ENCODE data around the gene NR2E1. TPM values are rescaled to one million over a fixed set of nuclear protein-coding genes. Genes with fewer than 3 reads are reported as not detected.

Gene NR2E1
- polyA plus RNA-seq, 3 donors: not detected

DNA sequence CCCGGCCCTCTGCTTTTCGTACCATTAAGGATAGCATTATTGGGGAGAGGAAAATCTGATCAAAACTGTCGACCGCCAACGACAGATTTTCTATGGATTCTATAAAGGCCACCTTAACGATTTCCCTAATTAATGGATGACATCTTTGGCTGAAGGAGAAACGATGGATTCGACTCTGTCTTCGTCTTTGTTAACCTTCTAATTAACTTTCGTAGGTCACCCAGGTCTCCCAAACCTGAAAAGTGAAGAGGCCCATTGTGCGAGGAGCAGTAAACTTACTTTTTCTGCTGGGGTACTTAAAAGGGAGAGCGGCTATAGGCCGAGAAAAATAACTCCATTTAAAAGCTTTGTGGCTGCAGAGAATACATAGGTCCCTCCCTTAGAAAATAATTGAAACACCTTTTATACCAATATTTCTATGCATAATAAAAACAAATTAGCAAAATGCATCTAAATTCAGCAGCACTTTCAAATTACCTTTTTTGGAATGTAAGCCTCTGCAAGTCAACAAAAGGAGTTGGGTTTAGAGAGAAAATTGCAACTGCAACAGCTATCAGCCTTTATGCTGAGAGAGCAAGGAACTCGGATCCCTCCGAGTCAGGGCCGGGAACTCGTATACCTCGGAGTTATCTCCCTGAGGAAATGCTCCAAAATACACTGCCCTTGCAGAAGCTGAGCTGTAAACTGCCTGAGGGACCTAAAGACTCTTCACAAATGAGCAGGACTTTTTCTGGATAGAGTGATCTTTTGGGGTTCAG is 31.4 kb upstream of the NR2E1 start:
- DNase-seq (ENCODE audit: extremely low read depth in 1 of 11, low read depth in 9 of 11, low spot score in 4 of 11): no peak

DNA sequence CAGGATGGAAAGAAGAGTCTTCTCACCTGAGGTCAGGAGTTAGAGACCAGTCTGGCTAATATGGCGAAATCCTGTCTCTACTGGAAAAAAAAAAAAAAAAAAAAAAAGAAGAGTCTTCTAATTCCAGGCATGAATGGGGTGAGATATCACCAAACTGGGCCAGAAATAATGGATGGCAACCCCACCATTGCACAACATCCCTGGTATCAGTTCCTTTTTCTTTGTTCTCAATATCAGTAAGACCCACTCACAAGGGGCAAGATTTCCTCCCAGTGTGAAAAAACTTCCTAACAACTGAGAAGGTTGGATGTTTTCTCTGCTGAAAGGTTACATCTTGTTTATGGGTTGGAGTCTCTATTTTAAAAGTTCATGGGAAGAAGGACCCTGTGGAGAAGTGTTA is 23.6 kb upstream of the NR2E1 start:
- DNase-seq (ENCODE audit: extremely low read depth in 1 of 11, low read depth in 9 of 11, low spot score in 4 of 11): no peak

DNA sequence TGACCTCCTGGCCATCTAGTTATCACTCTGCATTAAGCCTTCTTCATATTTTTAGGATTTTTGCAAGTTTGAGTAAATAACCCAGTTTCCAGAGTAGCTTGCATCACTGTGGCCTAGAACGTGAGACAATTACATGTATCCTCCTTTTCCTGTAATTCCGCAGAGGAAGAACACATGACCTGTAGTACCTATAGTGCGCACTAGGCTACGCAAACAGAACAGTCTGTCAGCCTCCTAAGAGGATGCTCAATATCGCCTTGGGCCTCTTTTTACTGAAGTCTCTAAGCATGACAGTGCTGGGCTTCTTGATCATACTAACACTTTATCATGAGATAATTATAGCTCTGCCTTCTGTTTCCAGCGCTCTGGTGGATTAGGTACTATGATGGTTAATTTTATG is 20.2 kb upstream of the NR2E1 start:
- no peak for DNase-seq (ENCODE audit: extremely low read depth in 1 of 11, low read depth in 9 of 11, low spot score in 4 of 11)

DNA sequence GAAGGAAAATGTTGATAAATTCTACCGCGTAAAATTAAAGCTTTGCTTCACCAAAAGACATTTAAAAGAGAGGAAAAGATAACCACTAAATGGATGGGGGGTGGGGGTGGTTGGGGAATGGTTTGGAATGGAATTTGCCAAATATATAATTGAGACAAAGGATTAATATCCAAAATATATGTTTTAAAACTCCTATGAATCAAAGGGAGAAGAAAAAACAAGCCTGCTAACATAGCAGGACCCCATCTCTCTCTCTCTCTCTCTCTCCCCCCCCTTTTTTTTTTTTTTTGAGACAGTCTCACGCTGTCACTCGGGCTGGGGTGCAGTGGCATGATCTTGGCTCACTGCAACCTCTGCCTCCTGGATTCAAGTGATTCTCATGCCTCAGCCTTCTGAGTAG is 13.4 kb upstream of the NR2E1 start:
- DNase-seq (ENCODE audit: extremely low read depth in 1 of 11, low read depth in 9 of 11, low spot score in 4 of 11): no peak

DNA sequence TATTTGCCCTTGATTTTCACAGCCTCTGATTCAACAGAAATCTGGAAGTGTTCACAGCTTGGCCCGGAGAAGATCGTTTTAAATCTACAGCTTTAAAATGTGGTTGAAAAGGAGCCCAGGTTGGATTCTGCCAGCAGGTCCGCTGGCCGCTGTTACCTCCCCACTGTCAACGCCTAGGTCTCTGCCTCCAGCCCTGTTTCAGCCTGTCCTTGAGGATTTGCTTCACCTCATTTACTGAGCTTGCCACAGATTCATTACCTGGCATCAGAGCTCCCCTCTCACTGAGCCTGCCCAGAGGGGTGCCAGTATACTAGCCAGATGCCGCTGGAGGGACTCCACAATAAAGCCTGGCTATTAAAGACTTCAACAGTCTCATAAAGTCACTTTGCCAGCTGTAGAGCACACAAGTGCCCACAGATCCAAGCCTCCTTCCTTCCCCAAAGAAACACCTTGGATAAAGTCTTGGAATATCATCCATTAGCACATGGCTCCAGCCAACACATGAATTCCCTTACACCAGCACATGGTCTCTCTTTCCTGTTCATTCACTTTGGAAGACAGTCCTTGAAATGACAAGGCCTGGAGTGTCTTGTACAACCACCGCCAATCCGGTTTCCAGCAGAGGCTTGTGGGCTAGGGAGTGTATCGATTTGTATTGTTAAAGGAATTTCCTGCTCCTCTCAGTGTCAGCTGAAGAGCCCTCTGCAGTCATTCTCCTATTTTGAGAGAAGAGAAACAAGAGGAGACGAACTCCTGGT is 9.5 kb upstream of the NR2E1 start:
- no peak for DNase-seq (ENCODE audit: extremely low read depth in 1 of 11, low read depth in 9 of 11, low spot score in 4 of 11)

DNA sequence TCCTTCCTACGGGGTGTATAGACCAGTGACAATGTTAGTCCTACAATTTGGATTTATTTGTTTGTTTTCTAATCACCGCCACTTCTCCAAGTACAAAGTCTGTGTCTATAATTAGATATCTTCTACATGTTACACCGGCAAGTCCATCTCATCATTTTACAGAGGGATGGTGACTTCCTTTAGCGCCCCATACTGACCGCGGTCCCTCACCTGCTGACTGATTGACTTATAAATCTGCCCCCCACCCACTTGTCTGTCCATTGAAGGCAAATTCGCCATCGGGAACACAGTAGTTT is 8.9 kb upstream of the NR2E1 start:
- DNase-seq (ENCODE audit: extremely low read depth in 1 of 11, low read depth in 9 of 11, low spot score in 4 of 11): no peak

DNA sequence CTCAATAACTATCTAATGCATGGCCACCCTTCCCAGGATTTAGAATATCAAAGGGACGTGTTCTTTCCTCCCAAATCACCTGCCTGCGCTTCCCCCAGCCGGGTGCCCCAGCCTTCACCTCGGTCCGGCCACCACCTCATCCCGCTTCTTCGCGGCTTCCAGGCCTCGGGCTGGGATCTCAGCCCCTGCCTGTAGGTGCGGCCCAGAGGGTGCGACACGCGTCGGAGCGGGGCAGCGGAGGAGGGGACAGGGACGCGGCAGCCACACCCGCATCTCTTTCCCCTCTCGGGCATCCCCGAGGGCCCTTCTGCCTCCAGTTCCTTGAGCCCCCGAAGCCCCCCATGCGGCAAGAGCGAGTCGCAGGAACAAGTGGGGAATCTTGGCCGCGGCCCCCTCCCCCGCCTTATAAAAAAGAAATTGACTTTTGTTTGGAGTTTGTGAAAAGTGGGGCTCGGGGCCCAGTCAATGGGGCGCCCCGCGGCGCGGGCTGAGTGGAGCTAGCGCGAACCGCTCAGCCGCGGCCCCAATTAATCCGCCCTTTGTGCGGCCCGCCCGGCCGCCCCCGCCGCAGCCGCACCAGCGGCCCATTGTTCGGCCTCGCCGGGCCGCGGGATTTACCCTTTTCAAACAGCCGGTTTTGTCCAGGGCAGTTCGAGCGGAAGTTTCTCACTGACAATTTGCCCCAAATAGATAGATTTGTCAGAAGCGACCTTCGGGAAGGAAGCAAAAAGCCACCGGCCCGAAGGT is 8.4 kb upstream of the NR2E1 start:
- no peak for DNase-seq (ENCODE audit: extremely low read depth in 1 of 11, low read depth in 9 of 11, low spot score in 4 of 11)

DNA sequence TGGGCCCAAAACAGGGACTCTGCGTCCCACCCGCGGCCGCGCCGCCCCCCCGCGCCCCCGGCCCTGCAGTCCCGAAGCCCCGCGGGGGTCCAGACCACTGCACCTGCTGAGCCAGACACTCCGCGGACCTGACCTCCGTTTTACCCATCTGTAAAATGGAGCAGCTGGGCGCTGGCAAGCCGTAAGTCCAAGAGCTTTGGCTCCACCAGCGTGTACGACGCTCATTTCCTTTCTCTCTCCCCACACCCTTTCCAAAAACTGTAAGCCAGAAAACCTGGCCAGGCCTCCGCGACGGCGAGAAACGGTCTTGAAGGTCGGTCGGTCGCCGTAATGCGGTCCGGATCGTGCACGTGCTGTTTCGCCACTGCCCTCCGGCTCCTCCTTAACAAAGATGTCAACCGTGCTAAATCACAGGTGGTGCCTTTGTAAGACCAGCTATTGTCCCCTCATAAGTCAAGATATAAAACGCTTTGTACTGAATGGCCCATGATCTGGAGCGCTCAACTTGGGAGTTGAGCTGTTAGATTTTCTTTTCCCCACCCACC is 7.8 kb upstream of the NR2E1 start:
- DNase-seq (ENCODE audit: extremely low read depth in 1 of 11, low read depth in 9 of 11, low spot score in 4 of 11): no peak

DNA sequence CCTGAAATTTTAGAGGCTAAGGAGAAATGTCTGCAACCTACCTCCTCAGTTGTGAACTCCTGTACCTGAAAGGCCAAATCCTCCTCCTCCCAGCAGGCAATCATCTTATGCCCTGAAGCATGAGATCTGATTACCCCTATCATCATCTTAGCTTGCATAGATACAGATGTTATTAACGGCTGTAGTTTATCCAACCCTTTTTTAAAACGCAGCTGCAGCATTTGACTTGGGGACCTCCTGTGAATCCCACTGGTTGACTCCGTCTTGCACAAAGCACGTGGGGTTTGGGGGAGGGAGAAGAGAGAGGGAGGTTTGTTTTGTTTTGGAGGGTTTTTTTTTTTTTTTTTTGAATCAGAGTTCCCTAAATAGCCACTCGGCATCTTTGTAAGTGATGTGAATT is 5.8 kb upstream of the NR2E1 start:
- no peak for DNase-seq (ENCODE audit: extremely low read depth in 1 of 11, low read depth in 9 of 11, low spot score in 4 of 11)

DNA sequence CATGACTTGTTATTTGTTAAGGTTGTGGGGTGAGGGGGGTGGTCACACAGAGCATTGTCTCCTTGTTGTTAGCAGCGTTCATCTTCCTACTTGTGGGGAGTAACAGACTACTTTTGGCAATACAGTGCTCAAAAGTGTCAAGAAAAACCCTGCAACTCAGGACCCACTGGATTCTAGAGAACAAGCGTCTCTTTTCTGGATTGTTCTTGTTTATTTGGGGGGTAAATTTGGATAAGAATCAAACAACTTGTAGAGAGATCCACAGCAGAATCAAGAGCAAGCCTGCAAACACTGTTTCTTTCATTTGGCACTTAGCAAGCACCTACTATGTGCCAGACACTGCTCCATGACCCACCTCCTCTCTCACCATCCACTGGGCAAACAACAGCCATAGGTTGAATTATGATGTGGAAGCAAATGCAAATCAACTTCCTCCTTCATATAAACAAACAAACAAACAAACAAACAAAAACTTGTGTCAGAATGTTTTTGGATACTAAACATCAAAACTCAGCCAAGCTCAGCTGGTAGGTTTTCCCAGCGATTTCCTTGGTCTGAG is 4.0 kb upstream of the NR2E1 start:
- no peak for DNase-seq (ENCODE audit: extremely low read depth in 1 of 11, low read depth in 9 of 11, low spot score in 4 of 11)

DNA sequence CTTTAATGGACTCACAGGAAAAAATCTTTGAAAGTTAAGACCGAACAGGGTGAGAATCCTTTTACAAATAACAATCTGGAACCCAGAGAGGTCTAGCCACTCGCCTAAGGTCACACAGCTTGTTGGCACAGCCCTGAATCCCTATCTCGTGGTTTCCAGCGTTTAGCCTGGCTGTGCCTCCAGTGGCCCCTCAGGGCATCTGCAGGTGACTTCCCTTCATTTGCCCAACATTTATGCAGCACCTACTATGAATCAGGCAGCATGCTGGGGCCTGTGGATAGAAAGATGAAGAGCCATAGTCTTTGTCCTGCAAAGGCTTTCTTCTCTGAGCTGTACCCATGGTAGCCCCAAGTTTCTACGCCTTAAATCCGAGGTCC is 2.6 kb upstream of the NR2E1 start:
- no peak for DNase-seq (ENCODE audit: extremely low read depth in 1 of 11, low read depth in 9 of 11, low spot score in 4 of 11)

DNA sequence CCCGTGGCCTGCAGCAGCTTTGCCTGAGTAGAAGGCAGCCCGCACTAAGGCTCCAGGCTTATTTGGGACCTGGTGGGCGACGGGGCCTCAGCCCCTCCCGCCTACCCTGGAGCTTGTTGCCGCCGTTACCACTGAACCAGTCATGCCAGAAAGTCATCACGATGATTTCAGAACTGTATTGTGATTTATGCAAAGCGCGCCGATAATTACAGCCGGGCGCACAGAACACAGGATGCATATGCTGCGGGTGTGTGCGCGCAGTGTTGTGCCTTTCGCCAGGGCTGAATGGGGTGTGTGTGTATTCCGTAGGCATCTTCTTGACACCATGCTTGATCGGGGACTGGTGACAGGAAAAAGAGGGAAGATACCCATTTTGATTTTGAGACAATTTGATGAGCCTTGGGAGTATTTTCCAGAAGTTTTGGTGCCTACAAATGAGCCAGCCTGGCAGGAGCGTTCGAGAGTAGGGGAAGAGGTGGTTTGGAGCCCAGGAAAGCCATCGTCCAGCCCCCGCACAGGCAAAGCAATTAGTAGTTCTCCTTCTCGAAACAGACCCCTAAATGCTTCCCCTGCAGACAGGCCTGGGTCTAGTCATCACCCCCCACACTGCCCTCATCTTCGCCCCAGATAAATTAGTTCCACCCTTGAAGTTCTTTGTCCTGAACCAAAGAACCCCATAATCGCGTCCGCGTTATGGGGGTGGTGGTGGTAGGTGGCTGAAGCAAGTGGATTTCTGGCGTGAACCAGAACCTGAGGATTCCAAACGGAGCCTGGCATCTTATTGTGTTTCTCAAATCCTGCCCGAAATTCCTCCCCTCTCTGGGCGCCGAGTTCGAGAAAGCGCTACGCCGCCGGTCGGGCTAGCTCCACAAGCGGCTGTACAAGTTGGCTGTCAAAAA is 1.9 kb upstream of the NR2E1 start:
- DNase-seq (ENCODE audit: extremely low read depth in 1 of 11, low read depth in 9 of 11, low spot score in 4 of 11): no peak

DNA sequence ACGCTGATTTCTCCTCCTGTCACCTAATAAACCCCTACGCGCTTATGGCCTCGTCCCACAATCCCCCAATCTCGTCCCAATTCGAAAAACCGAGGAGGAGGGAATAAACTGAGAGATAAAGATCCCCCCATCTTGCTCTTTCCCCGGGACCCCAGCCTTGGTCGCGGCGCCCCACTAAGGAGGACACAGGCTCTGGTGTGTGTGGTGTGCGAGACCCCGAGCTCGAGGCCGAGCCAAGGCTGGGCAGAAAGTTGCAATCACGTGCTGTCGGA is 1.3 kb upstream of the NR2E1 start:
- DNase-seq (ENCODE audit: extremely low read depth in 1 of 11, low read depth in 9 of 11, low spot score in 4 of 11): no peak

DNA sequence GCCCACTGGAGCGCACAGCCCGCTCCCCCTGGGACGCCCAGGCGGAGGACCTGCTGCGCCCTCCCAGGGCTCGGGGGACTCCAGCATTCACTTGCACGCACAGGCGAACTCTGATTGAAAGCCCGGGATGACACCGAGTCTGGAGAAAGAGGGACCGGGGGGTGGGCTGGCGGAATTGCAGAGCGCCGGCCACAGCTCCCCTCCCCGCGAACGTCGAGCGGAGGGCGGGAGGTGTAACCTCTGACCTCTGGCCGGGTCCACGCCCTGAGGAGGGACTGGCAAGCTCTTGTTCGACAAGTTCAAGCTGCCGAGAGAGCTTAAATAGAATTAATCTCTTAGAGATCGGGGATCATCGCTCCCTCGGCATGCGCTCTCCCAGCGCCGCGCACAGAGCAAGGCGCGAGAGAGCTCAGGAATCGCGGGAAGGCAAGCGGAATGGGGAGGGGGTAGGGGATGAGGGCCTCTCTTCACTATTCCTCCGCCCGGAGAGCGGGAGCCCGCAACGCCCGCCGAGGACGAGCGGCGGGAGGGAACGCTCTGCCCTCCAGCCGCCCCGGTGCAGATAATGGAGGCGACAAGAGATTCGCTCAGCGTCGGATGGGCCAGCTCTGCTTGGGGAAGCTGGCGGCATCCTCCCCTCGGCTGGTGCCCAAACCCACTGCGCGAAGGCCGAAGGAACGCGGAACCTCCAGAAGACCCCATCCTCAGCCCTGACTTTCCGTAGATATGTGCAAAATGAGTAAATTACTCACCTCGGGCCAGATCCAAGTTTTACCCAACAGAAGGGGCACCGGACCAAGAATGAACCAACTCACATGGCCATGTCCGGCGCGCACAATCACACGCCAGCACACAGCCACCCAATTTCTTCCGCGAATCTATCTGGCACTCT is 761 bp upstream of the NR2E1 start:
- DNase-seq (ENCODE audit: extremely low read depth in 1 of 11, low read depth in 9 of 11, low spot score in 4 of 11): no peak

DNA sequence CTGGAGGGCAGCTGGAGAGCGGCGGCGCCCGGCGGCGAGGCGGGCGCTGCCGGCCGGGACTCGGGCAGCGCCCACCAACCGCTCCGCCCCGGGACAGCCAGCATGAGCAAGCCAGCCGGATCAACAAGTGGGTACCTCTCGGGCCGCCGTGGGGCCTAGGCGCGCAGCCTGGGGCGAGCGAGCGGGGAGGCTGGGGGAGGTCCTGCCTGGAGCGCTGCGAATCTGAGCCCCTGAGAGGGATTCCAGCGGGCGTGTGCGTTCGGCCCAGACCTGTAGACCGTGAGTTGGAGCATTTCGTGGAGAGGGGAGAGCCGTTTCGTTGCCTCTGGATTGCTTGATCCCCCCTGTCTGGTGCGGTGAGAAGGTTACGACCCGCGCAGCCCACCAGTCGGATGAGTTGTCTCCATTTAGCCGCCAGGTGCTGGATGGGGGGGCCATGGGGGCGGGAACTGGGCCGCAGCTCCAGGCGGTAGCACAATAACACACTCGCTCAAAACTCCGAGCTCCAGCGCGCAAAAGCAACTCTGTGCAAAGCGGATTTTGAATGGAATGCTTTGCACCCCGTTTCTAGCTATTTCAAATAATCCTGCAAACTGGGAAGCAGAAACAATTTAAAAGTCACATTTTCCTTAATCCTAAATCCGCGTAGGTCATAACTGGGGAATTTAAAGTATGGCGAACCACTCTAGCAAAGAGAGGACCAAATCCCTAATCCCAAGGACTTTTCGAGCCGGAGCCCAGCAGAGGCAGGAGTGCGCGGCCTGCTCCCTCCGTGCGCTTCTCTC is 1.0 kb downstream of the NR2E1 start:
- no peak for DNase-seq (ENCODE audit: extremely low read depth in 1 of 11, low read depth in 9 of 11, low spot score in 4 of 11)

DNA sequence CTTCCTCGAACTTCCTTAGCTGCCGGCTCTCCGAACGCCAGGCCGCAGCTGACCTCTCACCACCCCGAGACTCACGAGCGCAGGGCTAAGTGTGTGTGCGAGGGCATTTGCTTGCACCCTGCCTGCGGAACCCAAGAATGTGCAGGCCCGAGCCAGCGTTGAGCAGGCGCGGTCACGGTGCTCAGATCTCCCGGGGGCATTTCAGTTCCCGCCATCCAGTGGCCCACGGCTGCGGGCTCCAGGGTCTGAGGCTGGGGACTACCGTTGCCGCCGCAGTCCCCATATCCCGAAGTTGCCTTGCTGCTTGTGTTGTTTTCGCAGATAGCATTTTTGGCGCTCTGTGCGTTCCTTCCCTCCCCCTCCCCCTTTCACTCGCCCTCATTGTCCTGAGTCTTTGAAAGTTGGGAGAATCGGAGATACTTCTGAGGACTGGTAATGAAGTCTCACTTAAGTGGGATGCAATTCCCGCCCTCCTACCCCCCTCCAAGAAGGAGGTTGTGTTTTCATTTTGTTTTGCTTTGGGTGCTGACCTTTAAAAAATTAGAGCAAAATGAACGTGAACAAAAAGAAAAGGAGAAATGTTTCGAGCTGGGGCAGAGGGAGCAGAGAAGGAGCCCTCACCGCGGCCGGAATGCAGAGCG is 1.7 kb downstream of the NR2E1 start:
- no peak for DNase-seq (ENCODE audit: extremely low read depth in 1 of 11, low read depth in 9 of 11, low spot score in 4 of 11)

DNA sequence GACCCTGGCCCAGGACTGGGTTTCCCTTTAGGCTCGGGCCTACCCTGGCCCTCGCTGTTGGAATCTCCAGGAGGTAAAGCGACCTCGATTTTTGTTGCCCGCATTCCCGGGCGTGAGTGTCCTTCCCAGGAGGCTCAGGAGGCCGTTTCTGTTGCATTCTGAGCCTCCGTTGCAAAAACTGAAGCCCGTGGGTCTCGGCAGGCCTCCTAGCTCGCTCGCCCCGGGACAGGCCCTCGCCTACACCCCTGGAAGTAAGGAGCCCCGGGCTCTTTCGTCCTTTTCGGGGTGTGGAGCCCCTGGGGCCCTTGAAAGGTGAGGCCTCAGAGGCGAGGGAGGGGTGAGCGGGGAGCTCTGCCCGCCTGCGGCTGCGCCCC is 2.3 kb downstream of the NR2E1 start:
- DNase-seq (ENCODE audit: extremely low read depth in 1 of 11, low read depth in 9 of 11, low spot score in 4 of 11): no peak

Data from renal cortex interstitium (tissue), 11 donors.